Suprapubic skin (tissue), 4 donors: ENCODE results near the gene NBEAL1. TPM values are rescaled to one million over a fixed set of nuclear protein-coding genes. Genes with fewer than 3 reads are reported as not detected.
"Not testable (repeated sequence)": the region's sequence is repeated elsewhere in the genome, so short reads cannot be mapped to it uniquely, and the experiment has no call there.

Experiments
- DNase-seq, 2 donors: peaks; one replicate each; pipeline ENCODE4 v3.0.0-alpha.2; 2019; ENCODE audit warnings: low spot score in 2 of 2
- H3K27ac ChIP-seq: fragments of 200-600 bp; sonication (generic); one replicate; pipeline ENCODE4 v1.5.1; 2019
- H3K27me3 ChIP-seq: fragments of 200-600 bp; sonication (generic); one replicate; pipeline ENCODE4 v1.5.1; 2019
- H3K36me3 ChIP-seq: fragments of 200-600 bp; sonication (generic); one replicate; pipeline ENCODE4 v1.5.1; 2019
- H3K4me1 ChIP-seq: fragments of 200-600 bp; sonication (generic); one replicate; pipeline ENCODE4 v1.5.1; 2019
- H3K4me3 ChIP-seq: fragments of 200-600 bp; sonication (generic); one replicate; pipeline ENCODE4 v1.5.1; 2019; ENCODE audit warnings: mild to moderate bottlenecking
- H3K9me3 ChIP-seq: fragments of 200-600 bp; sonication (generic); one replicate; pipeline ENCODE4 v1.5.1; 2019
- EP300 ChIP-seq: sonication (generic); formaldehyde crosslinking; IDR thresholded peaks from one replicate; pipeline ENCODE4 v1.6.1; 2017; ENCODE audit warnings: antibody characterized with exemption
- POLR2A ChIP-seq, 2 donors: fragments of 450-650 bp; IDR thresholded peaks; one replicate each; pipeline ENCODE4 v1.6.1; 2017; ENCODE audit warnings: antibody characterized with exemption in 2 of 2, mild to moderate bottlenecking in 2 of 2, moderate library complexity in 2 of 2
- POLR2AphosphoS5 ChIP-seq, 3 donors: sonication (generic); formaldehyde crosslinking; IDR thresholded peaks; one replicate each; pipeline ENCODE4 v1.6.1; 2017; ENCODE audit warnings: antibody characterized with exemption in 3 of 3
- WGBS: methylation state at CpG from one replicate; pipeline ENCODE4 v1.1.5; 2018; 5-methylcytosine and 5-hydroxymethylcytosine counted together
- total RNA-seq, 4 donors: library from RNA; depleted of rRNA; stranded (reverse); fragments of >200 nt; gene quantifications; one replicate each; pipeline ENCODE4 v1.1.0, GENCODE V29; 2016
- TF ChIP-seq, protein P1 (sequence below), 2 donors: fragments of 200-600 bp in 1 of 2; fragments of 450-650 bp in 1 of 2; sonication (generic) in 1 of 2; IDR thresholded peaks; one replicate each; pipeline ENCODE4 v1.5.1; 2016 to 2019; ENCODE audit warnings: antibody characterized with exemption in 2 of 2, mild to moderate bottlenecking in 1 of 2, moderate library complexity in 1 of 2

Gene NBEAL1
- total RNA-seq, 4 donors from 2014 or later, result 21.1 to 46.8 (median 29.5) TPM

DNA sequence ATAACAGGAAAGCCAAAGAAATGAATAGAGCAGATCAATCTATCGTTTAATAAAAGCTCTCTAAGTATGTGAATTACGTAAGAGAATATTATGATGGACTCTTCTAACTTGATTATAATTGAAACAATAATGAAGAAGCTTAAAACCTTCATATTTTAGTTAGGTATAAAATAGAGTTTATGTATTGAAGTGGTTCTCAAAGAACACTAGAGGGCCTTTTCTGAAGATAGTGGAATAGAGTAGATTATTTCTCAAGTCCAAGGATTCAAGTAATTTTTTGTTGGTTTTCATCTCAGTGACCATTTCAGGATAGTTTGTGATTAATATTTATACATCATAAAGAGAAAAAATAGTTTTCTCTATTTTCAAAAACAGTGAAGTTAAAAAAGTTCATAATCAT is 97.7 kb downstream of the NBEAL1 start:
- Histone ChIP-seq H3K27me3 (no peaks in the 10 kb centered on the region), H3K36me3 (peaks cover 62% of the 10 kb centered on the region), H3K9me3 (no peaks in the 10 kb centered on the region), H3K4me3 (no peak overlapping the region), H3K4me1 (no peaks in the 10 kb centered on the region), H3K27ac (no peak overlapping the region)
- TF ChIP-seq, protein P1, sequence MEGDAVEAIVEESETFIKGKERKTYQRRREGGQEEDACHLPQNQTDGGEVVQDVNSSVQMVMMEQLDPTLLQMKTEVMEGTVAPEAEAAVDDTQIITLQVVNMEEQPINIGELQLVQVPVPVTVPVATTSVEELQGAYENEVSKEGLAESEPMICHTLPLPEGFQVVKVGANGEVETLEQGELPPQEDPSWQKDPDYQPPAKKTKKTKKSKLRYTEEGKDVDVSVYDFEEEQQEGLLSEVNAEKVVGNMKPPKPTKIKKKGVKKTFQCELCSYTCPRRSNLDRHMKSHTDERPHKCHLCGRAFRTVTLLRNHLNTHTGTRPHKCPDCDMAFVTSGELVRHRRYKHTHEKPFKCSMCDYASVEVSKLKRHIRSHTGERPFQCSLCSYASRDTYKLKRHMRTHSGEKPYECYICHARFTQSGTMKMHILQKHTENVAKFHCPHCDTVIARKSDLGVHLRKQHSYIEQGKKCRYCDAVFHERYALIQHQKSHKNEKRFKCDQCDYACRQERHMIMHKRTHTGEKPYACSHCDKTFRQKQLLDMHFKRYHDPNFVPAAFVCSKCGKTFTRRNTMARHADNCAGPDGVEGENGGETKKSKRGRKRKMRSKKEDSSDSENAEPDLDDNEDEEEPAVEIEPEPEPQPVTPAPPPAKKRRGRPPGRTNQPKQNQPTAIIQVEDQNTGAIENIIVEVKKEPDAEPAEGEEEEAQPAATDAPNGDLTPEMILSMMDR (IDR thresholded peaks at IDR 0.05), result no peak
- TF ChIP-seq POLR2AphosphoS5 (IDR thresholded peaks at IDR 0.05) (no peak), POLR2A (IDR thresholded peaks at IDR 0.05) (no peak), EP300 (no peak)
- 96% methylated on average over 2 of the region's 2 CpGs for WGBS
- no peak for DNase-seq

DNA sequence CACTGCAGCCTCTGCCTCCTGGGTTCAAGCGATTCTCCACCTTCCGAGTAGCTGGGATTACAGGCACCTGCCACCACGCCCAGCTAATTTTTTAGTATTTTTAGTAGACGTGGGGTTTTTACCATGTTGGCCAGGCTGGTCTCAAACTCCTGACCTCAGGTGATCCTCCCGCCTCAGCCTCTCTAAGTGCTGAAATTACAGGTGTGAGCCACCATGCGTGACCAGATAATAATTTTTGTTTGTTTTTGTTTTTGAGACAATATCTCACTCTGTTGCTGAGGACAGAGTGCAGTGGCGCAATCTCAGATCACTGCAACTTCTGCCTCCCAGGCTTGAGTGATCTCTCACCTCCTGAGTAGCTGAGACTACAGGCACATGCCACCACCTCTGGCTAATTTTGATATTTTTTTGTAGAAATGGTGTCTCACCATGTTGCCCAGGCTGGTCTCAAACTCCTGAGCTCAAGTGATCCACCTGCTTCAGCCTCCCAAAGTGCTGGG is 100.6 kb downstream of the NBEAL1 start:
- DNase-seq, H3K27ac ChIP-seq, H3K4me1 ChIP-seq, H3K27me3 ChIP-seq, H3K9me3 ChIP-seq, H3K4me3 ChIP-seq: not testable (repeated sequence)
- H3K36me3 ChIP-seq, result peaks cover 55% of the 10 kb centered on the region
- WGBS, result 97% methylated on average over 7 of the region's 7 CpGs

DNA sequence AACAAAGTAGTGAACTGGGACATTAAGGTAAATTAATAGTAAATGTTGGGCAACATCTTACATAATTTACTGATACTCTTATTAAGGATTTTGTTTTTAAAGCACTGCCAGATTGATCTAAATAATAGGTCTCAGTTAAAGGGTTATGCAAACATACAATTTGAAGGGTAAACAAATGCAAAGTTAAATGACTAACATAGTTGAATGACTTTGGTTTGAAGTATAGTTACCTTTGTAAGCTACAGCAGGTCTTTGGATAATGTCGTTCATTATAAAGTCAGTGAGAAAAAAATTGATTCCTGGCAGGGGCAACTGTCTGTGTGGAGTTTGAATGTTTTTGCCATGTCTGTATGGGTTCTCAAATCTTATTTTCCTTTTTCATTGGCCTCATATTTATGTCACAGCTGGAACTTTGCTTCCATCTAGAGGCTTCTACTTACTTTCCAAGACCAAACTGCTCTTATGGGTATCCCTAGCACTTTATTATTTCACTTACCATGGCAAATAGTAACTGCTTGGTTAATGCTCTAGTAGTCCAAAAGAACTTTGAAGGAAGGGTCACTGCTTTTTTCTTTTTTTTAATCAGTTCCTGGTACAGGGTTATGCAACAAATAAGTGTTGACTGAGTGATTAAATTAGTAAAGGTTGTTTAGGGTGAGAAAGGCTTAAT is 107.8 kb downstream of the NBEAL1 start:
- Histone ChIP-seq H3K4me3 (no peak overlapping the region), H3K36me3 (peaks cover 17% of the 10 kb centered on the region), H3K9me3 (no peaks in the 10 kb centered on the region), H3K27ac (no peak overlapping the region), H3K4me1 (no peaks in the 10 kb centered on the region), H3K27me3 (no peaks in the 10 kb centered on the region)
- no peak for DNase-seq
- 62% methylated on average over 1 of the region's 1 CpG for WGBS
- TF ChIP-seq POLR2A (IDR thresholded peaks at IDR 0.05) (no peak), EP300 (no peak), POLR2AphosphoS5 (IDR thresholded peaks at IDR 0.05) (no peak)
- TF ChIP-seq, protein P1 (IDR thresholded peaks at IDR 0.05), result no peak

DNA sequence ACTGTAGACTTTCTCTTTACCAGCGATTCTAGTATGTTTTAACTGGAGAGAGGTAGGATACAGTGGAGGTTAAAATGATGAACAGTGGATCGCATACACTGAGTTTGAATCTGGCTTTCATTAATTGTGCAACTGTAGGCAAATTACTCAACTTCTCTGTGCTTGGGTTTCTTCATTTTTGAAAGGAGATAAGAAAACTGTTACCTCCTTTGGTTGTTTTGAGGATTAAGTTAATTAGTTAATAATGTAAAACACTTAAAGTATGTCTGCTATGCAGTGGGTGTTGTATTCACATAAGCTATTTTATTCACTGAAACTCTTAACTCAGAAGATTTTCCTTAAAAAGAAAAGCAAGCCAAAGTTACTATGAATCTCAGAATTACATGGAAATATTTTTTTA is 112.3 kb downstream of the NBEAL1 start:
- Histone ChIP-seq H3K27me3 (no peaks in the 10 kb centered on the region), H3K36me3 (peaks cover 49% of the 10 kb centered on the region), H3K27ac (no peak overlapping the region), H3K4me3 (no peak overlapping the region), H3K4me1 (no peaks in the 10 kb centered on the region), H3K9me3 (no peaks in the 10 kb centered on the region)
- no peak for DNase-seq
- WGBS, result 77% methylated on average over 2 of the region's 2 CpGs
- TF ChIP-seq POLR2AphosphoS5 (IDR thresholded peaks at IDR 0.05) (no peak), POLR2A (IDR thresholded peaks at IDR 0.05) (no peak), EP300 (no peak)
- TF ChIP-seq, protein P1 (IDR thresholded peaks at IDR 0.05), result no peak

DNA sequence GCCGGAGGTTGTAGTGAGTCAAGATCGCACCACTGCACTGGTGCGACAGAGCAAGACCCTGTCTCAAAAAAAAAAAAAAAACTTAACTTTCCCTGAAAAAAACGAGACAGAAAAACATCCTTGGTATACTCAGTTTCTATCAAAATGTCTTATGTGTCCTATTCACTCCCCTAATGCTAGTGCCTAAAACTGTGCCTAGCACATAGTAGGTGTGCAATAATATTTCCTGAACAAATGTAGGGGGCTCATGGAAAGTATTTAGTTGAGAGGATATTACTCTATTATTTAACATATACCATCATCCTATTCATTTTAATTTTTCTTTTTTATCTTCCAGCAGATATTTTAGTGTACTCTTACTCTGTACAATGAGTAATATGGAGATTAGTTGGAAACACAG is 120.4 kb downstream of the NBEAL1 start:
- H3K27ac ChIP-seq, result no peak overlapping the region
- peaks cover 57% of the 10 kb centered on the region for H3K36me3 ChIP-seq
- H3K4me1 ChIP-seq, result no peaks in the 10 kb centered on the region
- no peak overlapping the region for H3K4me3 ChIP-seq
- H3K27me3 ChIP-seq, result no peaks in the 10 kb centered on the region
- TF ChIP-seq POLR2AphosphoS5 (IDR thresholded peaks at IDR 0.05) (no peak), EP300 (no peak), POLR2A (IDR thresholded peaks at IDR 0.05) (no peak)
- TF ChIP-seq, protein P1 (IDR thresholded peaks at IDR 0.05), result no peak
- DNase-seq, result no peak
- no peaks in the 10 kb centered on the region for H3K9me3 ChIP-seq
- whole genome bisulfite sequencing, result 91% methylated on average over 4 of the region's 4 CpGs

DNA sequence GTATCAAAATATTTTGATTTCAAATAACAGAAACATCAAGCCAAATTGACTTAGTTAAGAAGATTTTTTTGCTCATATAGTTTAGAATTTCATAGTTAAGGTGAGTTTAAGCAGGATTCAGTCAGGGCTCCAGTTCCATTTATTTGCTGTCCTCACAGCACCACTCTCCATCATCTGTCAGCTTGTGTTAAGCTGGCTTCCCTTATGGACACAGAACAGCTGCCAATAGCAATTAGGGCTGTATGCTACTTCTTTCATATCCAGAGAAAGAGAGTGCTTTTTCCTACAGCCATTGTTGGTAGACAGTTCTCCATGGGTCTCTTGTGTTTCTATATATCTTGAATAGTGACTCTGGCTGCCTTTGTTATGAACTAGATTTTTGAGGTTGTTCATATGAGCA is 128.7 kb downstream of the NBEAL1 start:
- no peaks in the 10 kb centered on the region for H3K4me1 ChIP-seq
- no peaks in the 10 kb centered on the region for H3K27me3 ChIP-seq
- H3K4me3 ChIP-seq, result no peak overlapping the region
- H3K36me3 ChIP-seq, result peaks cover 20% of the 10 kb centered on the region
- no peaks in the 10 kb centered on the region for H3K9me3 ChIP-seq
- no peak overlapping the region for H3K27ac ChIP-seq
- TF ChIP-seq EP300 (no peak), POLR2AphosphoS5 (IDR thresholded peaks at IDR 0.05) (no peak), POLR2A (IDR thresholded peaks at IDR 0.05) (no peak)
- TF ChIP-seq, protein P1 (IDR thresholded peaks at IDR 0.05), result no peak
- DNase-seq, result no peak
